ENCODE data around the gene NECTIN1. TPM values are rescaled to one million over a fixed set of nuclear protein-coding genes. Genes with fewer than 3 reads are reported as not detected.

NECTIN1 gene
- total and polyA plus RNA-seq, 2 of the 4 experiments (the other 2 are of a cell fraction) = 2.3 to 4.2 TPM

- no peak overlapping the region for H3K9ac ChIP-seq (ENCODE audit: low read depth, low read length)
- H3K4me1 ChIP-seq (ENCODE audit: control insufficient read depth, insufficient read depth, low read length) = no peaks in the 10 kb centered on the region; the same call in 1 of the 2 replicates
- H3K27me3 ChIP-seq (ENCODE audit: control insufficient read depth, insufficient read depth, low read length) = peaks cover 59% of the 10 kb centered on the region
- H2BK5ac ChIP-seq (ENCODE audit: low read depth, low read length, poor library complexity, severe bottlenecking) = no peak overlapping the region
- no peak overlapping the region for H3K4me3 ChIP-seq (ENCODE audit: insufficient read depth, low read depth, low read length)
- no peak overlapping the region for H3K4me2 ChIP-seq (ENCODE audit: low read depth, low read length)
- 0 out of 2 replicates have a peak, but pooled peaks cover 2% of the 10 kb centered on the region for H3K9me1 ChIP-seq (ENCODE audit: insufficient read depth, low read length)
- in situ Hi-C loops (cut with MboI; ENCODE audit: low sequenced_read_pairs) (no loop called here), dilution Hi-C loops (cut with HindIII; ENCODE audit: low sequenced_read_pairs, unreplicated experiment) (no loop called here), intact Hi-C loops (cut with micrococcal nuclease) (no loop called here)
- no peak overlapping the region for H2AK9ac ChIP-seq (replicated peaks; ENCODE audit: low read depth, low read length, poor library complexity)
- H4K20me1 ChIP-seq (ENCODE audit: insufficient read depth, low read length) = no peaks in the 10 kb centered on the region
- H2AK5ac ChIP-seq (ENCODE audit: low read depth, low read length) = no peak overlapping the region
- H2AFZ ChIP-seq (replicated peaks; ENCODE audit: low read length, poor library complexity) = no peak overlapping the region
- BruUV-seq (replicated peaks) = no TSS peak
- H3K79me1 ChIP-seq (ENCODE audit: low read depth in 1 of 2, low read length in 2 of 2) = no peaks in the 10 kb centered on the region
- no peak for ATAC-seq (ENCODE audit: low read depth)
- no peak overlapping the region for H2BK120ac ChIP-seq (ENCODE audit: low read depth, low read length)
- POLR2A ChIA-PET (ENCODE audit: unreplicated experiment) = no interaction called here
- H4K91ac ChIP-seq (ENCODE audit: insufficient read depth, low read depth, low read length) = no peak overlapping the region
- no peak overlapping the region for H3K23ac ChIP-seq (ENCODE audit: low read depth, low read length)
- TF ChIP-seq NFE2L2 (IDR thresholded peaks at IDR 0.05; ENCODE audit: low read depth, low read length) (no peak), CHD1 (IDR thresholded peaks at IDR 0.05; ENCODE audit: low read depth, low read length) (no peak), BHLHE40 (IDR thresholded peaks at IDR 0.05; ENCODE audit: low read depth, low read length) (no peak), MAZ (IDR thresholded peaks at IDR 0.05; ENCODE audit: borderline replicate concordance, low read depth, low read length) (no peak), ELK1 (IDR thresholded peaks at IDR 0.05; ENCODE audit: borderline replicate concordance, low read depth, low read length) (no peak), USF2 (IDR thresholded peaks at IDR 0.05; ENCODE audit: low read depth, low read length) (no peak), CEBPB (IDR thresholded peaks at IDR 0.05; ENCODE audit: low read depth, low read length) (no peak), POLR2A (IDR thresholded peaks at IDR 0.05; ENCODE audit: low read depth, low read length) (no peak), MAFK (IDR thresholded peaks at IDR 0.05; ENCODE audit: low read depth, low read length) (no peak), FOS (IDR thresholded peaks at IDR 0.05; ENCODE audit: low read depth, low read length) (no peak), RAD21 (IDR thresholded peaks at IDR 0.05; ENCODE audit: low read length) (no peak), RCOR1 (IDR thresholded peaks at IDR 0.05; ENCODE audit: insufficient replicate concordance, low read length) (no peak), CTCF (conservative IDR thresholded peaks at IDR 0.05; ENCODE audit: low read depth, low read length) (no peak), MXI1 (IDR thresholded peaks at IDR 0.05; ENCODE audit: borderline replicate concordance, low read depth, low read length) (no peak), RFX5 (IDR thresholded peaks at IDR 0.05; ENCODE audit: low read depth, low read length) (no peak), SMC3 (IDR thresholded peaks at IDR 0.05; ENCODE audit: low read depth, low read length) (no peak)
- no peaks in the 10 kb centered on the region for H3K36me3 ChIP-seq (ENCODE audit: control insufficient read depth, insufficient read depth, low read length)
- no peak overlapping the region for H2BK15ac ChIP-seq (ENCODE audit: low read depth, low read length)
- no CpG with 5 or more reads among the region's 8 CpGs for WGBS, 2 experiments (ENCODE audit: extremely low coverage in 2 of 2, insufficient read length in 1 of 2)
- H4K8ac ChIP-seq (ENCODE audit: low read depth in 2 of 2, low read length in 2 of 2) = no peak overlapping the region
- H3K4ac ChIP-seq (ENCODE audit: low read depth, low read length) = no peak overlapping the region
- H2BK20ac ChIP-seq (ENCODE audit: low read depth, low read length) = no peak overlapping the region
- H3K9me3 ChIP-seq (ENCODE audit: control insufficient read depth, insufficient read depth, low read length) = no peaks in the 10 kb centered on the region
- DNase-seq = no peak
- no peak overlapping the region for H3K27ac ChIP-seq (ENCODE audit: insufficient read depth, low read length)
- H3K14ac ChIP-seq (replicated peaks; ENCODE audit: low read depth, low read length) = no peak overlapping the region
- no peak overlapping the region for H3K18ac ChIP-seq (ENCODE audit: low read depth, low read length)
- CTCF ChIA-PET = no interaction called here
- H3K56ac ChIP-seq (ENCODE audit: extremely low read depth, insufficient read depth, low read length) = no peak overlapping the region
- no peak overlapping the region for H4K5ac ChIP-seq (ENCODE audit: low read depth, low read length)
Measured at GRCh38 chr11:119743006-119743405, 14.0 kb upstream of the NECTIN1 start.

Measured in IMR-90 (cell line).